C4-2B (cell line): ENCODE results near the gene TUBA4A.
A peak's percentile ranks its signal among the peaks of the same experiment; 100 is the strongest.

ENCODE experiments used
- ZFX ChIP-seq: fragments of 450-650 bp; IDR thresholded peaks from 2 replicates; pipeline ENCODE4 v1.6.1; 2017
- TF ChIP-seq, protein P1 (sequence below): fragments of 450-650 bp; conservative IDR thresholded peaks from 2 replicates; pipeline ENCODE4 v1.5.1; 2017; ENCODE audit warnings: mild to moderate bottlenecking

DNA sequence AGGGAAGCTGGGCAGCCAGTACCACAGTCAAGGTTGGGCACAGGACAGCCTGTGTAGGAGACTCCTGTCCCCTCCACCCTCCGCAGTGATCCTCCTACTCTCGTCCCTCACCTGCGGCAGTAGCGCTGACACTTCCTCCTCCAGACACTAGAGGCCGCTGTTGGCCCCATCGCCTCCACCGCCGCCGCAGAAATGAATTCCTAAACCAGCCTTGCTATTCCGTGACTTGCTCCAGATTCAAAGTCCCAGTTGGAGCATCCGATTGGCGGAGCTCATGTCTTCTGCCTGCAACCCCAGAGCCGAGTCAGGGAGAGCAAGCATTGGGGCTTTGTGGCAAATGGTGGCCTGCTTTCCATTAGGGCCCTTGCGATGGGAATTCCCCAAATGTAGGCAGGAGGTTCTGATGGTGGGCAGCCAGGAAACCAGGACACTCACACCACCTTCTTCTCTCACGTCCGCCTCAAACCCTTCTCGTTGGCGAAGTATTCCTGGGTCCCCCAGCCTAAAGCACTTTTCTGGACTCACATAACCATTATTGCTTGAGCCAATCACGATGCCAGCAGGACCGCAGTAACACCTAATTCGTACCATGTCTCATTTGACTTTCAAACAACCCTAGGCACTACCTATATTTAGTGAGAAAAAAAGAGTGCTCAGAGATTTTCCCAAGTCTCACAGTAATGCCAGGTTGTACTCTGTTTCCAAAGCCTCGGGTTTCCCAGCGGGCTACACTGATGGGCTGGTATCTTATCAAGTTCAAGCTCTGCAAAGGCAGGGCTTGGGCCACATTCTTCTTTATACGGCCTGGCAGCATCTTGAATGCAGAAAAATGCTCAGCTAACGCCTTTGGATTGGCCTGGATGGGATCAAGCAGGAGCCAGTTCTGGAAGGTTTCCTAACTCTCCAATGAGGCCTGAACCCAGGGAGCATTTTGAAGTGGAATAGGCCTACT is 24.3 kb upstream of the TUBA4A start:
- TF ChIP-seq, protein P1, sequence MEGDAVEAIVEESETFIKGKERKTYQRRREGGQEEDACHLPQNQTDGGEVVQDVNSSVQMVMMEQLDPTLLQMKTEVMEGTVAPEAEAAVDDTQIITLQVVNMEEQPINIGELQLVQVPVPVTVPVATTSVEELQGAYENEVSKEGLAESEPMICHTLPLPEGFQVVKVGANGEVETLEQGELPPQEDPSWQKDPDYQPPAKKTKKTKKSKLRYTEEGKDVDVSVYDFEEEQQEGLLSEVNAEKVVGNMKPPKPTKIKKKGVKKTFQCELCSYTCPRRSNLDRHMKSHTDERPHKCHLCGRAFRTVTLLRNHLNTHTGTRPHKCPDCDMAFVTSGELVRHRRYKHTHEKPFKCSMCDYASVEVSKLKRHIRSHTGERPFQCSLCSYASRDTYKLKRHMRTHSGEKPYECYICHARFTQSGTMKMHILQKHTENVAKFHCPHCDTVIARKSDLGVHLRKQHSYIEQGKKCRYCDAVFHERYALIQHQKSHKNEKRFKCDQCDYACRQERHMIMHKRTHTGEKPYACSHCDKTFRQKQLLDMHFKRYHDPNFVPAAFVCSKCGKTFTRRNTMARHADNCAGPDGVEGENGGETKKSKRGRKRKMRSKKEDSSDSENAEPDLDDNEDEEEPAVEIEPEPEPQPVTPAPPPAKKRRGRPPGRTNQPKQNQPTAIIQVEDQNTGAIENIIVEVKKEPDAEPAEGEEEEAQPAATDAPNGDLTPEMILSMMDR = peak; percentile 97
- no peak for TF ChIP-seq ZFX
